ENCODE data around the gene EVX1. TPM values are rescaled to one million over a fixed set of nuclear protein-coding genes. Genes with fewer than 3 reads are reported as not detected.

The EVX1 gene
- total RNA-seq, 1 experiment from 2014 or later: not detected

DNA sequence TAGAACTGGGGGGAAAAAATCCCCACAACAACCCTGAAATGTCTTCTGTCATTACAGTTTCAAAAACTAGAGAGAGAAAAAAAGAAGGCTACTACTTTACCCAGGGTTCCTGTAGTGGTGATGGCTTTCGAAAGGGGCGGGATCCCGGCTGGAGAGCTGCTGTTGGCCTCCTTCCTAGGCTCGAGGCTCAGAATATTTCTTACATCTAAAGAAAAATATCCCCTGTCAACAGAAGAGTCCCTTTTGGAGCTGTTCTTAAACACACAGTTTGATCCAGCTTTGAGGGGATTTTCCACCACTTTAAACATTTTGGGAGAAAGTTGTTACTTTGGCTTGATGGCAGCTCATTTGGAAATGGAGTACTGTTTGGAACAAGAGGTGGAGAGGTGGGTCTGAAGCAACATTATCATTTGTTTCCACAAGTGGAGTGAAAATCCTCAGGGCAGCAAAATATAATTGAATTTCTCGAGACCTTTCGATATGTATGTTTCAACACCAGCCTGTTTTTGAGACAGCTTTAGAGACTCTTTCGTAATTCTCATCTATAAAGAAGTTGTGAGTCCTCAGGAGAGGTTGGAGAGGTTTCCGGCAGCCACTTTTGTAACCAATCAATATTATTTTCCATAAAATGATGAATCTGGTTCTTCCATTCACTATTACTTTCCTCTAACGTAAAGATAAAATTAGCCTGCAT lies 47.8 kb upstream of the EVX1 start:
- peaks cover 5% of the 10 kb centered on the region for H3K4me1 ChIP-seq
- Mint-ChIP-seq H3K27ac (ENCODE audit: unreplicated experiment) (no peak overlapping the region), H3K4me1 (ENCODE audit: low read depth, unreplicated experiment) (no peaks in the 10 kb centered on the region), H3K27me3 (ENCODE audit: insufficient read depth, unreplicated experiment) (peaks cover 10% of the 10 kb centered on the region), H3K36me3 (ENCODE audit: insufficient read depth, unreplicated experiment) (no peaks in the 10 kb centered on the region), H3K4me3 (ENCODE audit: unreplicated experiment) (no peak overlapping the region), H3K9me3 (ENCODE audit: unreplicated experiment) (no peaks in the 10 kb centered on the region)
- H3K36me3 ChIP-seq (ENCODE audit: control insufficient read depth, insufficient read depth, low read length): no peaks in the 10 kb centered on the region
- intact Hi-C loops (cut with micrococcal nuclease; ENCODE audit: unreplicated experiment): loop anchor here (5.0 kb wide), 1 partner anchor 587 kb away; no protein-coding TSS in a partner anchor
- ChIA-PET CTCF (interaction anchor here (1.9 kb wide), 1 partner anchor 726 kb away, joined by 28 read pairs; no protein-coding TSS in a partner anchor), POLR2A (no interaction called here)
- TF ChIP-seq, protein P1, sequence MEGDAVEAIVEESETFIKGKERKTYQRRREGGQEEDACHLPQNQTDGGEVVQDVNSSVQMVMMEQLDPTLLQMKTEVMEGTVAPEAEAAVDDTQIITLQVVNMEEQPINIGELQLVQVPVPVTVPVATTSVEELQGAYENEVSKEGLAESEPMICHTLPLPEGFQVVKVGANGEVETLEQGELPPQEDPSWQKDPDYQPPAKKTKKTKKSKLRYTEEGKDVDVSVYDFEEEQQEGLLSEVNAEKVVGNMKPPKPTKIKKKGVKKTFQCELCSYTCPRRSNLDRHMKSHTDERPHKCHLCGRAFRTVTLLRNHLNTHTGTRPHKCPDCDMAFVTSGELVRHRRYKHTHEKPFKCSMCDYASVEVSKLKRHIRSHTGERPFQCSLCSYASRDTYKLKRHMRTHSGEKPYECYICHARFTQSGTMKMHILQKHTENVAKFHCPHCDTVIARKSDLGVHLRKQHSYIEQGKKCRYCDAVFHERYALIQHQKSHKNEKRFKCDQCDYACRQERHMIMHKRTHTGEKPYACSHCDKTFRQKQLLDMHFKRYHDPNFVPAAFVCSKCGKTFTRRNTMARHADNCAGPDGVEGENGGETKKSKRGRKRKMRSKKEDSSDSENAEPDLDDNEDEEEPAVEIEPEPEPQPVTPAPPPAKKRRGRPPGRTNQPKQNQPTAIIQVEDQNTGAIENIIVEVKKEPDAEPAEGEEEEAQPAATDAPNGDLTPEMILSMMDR (IDR thresholded peaks at IDR 0.05; ENCODE audit: insufficient read depth in 1 of 2, low read depth in 1 of 2, low read length in 1 of 2, severe bottlenecking in 1 of 2, unreplicated experiment in 1 of 2): no peak
- no peak for DNase-seq
- H3K27me3 ChIP-seq (replicated peaks; ENCODE audit: control insufficient read depth, insufficient read depth, low read length): peaks cover 2% of the 10 kb centered on the region; the same call in 1 of the 2 replicates
- H3K4me3 ChIP-seq (ENCODE audit: low read depth, low read length): no peak overlapping the region
- no TSS peak for BruUV-seq (replicated peaks)
- no peaks in the 10 kb centered on the region for H3K9me3 ChIP-seq

DNA sequence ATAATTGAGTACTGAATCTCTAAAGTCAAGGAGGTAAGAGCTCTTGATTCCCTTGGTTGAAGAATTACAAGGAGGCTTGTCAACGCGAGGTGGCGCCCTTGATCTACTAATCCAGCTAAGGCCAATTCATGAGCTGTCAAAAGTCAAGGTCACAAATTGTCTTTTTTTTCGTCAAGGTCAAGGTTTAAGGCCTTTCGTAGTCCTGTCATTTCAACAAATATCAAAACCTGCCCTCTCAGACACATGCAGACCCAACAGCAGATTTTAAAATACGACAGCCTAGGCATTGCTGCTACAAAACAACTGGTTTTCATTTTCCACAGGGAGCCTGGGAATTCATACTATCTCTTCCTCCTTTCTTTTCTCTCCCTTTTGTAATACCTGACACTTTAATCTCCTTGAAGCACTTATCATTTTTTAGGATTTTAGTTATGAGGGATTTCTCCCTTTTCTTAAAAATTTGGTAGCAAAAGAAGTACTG lies 46.3 kb upstream of the EVX1 start:
- H3K4me3 ChIP-seq (ENCODE audit: low read depth, low read length): no peak overlapping the region
- no peaks in the 10 kb centered on the region for H3K9me3 ChIP-seq
- DNase-seq: peak; percentile 73 to 82
- BruUV-seq (replicated peaks): no TSS peak
- Mint-ChIP-seq H3K27me3 (ENCODE audit: insufficient read depth, unreplicated experiment) (peaks cover 10% of the 10 kb centered on the region), H3K9me3 (ENCODE audit: unreplicated experiment) (no peaks in the 10 kb centered on the region), H3K4me1 (ENCODE audit: low read depth, unreplicated experiment) (no peaks in the 10 kb centered on the region), H3K27ac (ENCODE audit: unreplicated experiment) (no peak overlapping the region), H3K36me3 (ENCODE audit: insufficient read depth, unreplicated experiment) (no peaks in the 10 kb centered on the region), H3K4me3 (ENCODE audit: unreplicated experiment) (no peak overlapping the region)
- ChIA-PET POLR2A (no interaction called here), CTCF (interaction anchor here (0.5 to 1.9 kb wide), 28 partner anchors 10 to 900 kb away, joined by 3 to 28 read pairs (median 4); partner anchors contain the start of genes HIBADH, HOXA11 and TAX1BP1)
- H3K4me1 ChIP-seq: peaks cover 8% of the 10 kb centered on the region
- H3K27me3 ChIP-seq (replicated peaks; ENCODE audit: control insufficient read depth, insufficient read depth, low read length): peaks cover 2% of the 10 kb centered on the region
- intact Hi-C loops (cut with micrococcal nuclease; ENCODE audit: unreplicated experiment): loop anchor here (1.0 to 5.0 kb wide), 5 partner anchors 380 to 824 kb away; partner anchors contain the start of gene HIBADH
- no peaks in the 10 kb centered on the region for H3K36me3 ChIP-seq (ENCODE audit: control insufficient read depth, insufficient read depth, low read length)
- TF ChIP-seq, protein P1 (IDR thresholded peaks at IDR 0.05; ENCODE audit: insufficient read depth in 1 of 2, low read depth in 1 of 2, low read length in 1 of 2, severe bottlenecking in 1 of 2, unreplicated experiment in 1 of 2): peak; percentile 78 to 83

DNA sequence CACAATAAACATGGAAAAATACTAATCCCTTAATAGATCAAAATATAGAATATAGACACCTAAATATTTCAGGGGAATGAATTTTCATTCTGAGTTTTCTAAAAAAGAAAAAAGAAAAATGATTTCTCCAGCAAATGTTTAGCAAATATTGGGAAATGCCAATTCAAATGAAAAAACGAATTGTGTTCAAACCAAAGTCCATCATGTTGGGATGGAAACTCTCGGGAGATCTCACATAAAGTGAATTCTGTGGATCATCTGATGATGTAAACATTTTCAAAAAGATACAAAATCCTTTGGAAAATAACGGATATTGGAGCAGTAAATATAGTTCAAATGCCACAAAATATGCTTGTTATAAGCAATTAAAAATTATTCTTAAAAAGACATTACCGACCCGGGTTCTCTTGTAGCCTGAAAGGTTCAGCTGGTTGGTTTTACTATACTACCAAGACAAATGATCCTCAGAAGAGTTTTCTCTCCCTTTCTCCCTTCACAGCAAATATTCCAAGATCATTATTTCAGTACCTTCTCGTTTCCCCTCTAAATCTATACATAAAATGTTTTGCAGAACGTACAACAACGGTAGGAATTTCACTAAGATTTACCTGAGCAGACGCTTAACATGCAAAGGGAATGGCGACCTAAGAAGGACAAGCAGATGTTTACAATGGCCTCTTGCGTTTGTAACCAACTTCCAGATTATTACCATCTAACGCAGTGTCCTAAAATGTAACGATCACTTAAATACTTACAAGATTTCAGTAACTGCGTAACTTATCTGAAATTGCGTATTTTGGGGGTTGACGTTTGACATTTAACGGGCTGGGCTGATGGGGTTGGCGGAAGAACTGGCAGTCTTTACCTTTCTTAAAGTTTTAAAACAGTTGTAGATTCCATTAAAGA lies 45.2 kb upstream of the EVX1 start:
- no peak for DNase-seq
- H3K36me3 Mint-ChIP-seq (ENCODE audit: insufficient read depth, unreplicated experiment): no peaks in the 10 kb centered on the region
- no peaks in the 10 kb centered on the region for H3K4me1 Mint-ChIP-seq (ENCODE audit: low read depth, unreplicated experiment)
- Histone ChIP-seq H3K4me3 (ENCODE audit: low read depth, low read length) (no peak overlapping the region), H3K9me3 (no peaks in the 10 kb centered on the region), H3K27me3 (replicated peaks; ENCODE audit: control insufficient read depth, insufficient read depth, low read length) (peaks cover 2% of the 10 kb centered on the region), H3K36me3 (ENCODE audit: control insufficient read depth, insufficient read depth, low read length) (no peaks in the 10 kb centered on the region), H3K4me1 (peaks cover 8% of the 10 kb centered on the region)
- H3K27ac Mint-ChIP-seq (ENCODE audit: unreplicated experiment): no peak overlapping the region
- intact Hi-C loops (cut with micrococcal nuclease; ENCODE audit: unreplicated experiment): loop anchor here (5.0 kb wide), 1 partner anchor 585 kb away; no protein-coding TSS in a partner anchor
- ChIA-PET POLR2A (no interaction called here), CTCF (no interaction called here)
- TF ChIP-seq, protein P1 (IDR thresholded peaks at IDR 0.05; ENCODE audit: insufficient read depth in 1 of 2, low read depth in 1 of 2, low read length in 1 of 2, severe bottlenecking in 1 of 2, unreplicated experiment in 1 of 2): no peak
- H3K9me3 Mint-ChIP-seq (ENCODE audit: unreplicated experiment): no peaks in the 10 kb centered on the region
- H3K4me3 Mint-ChIP-seq (ENCODE audit: unreplicated experiment): no peak overlapping the region
- peaks cover 10% of the 10 kb centered on the region for H3K27me3 Mint-ChIP-seq (ENCODE audit: insufficient read depth, unreplicated experiment)
- TSS peak; percentile 35 for BruUV-seq (replicated peaks)

All from Caco-2 (cell line).